HG02885 (cell line): ENCODE data around the gene DDX20.

ENCODE experiments used
- ATAC-seq: cut with Tn5 transposase; IDR thresholded peaks from one replicate; pipeline ENCODE4 v1.9.1; 2021; ENCODE audit warnings: mild to moderate bottlenecking; ENCODE audit not compliant: unreplicated experiment, poor library complexity

Gene DDX20, protein sequence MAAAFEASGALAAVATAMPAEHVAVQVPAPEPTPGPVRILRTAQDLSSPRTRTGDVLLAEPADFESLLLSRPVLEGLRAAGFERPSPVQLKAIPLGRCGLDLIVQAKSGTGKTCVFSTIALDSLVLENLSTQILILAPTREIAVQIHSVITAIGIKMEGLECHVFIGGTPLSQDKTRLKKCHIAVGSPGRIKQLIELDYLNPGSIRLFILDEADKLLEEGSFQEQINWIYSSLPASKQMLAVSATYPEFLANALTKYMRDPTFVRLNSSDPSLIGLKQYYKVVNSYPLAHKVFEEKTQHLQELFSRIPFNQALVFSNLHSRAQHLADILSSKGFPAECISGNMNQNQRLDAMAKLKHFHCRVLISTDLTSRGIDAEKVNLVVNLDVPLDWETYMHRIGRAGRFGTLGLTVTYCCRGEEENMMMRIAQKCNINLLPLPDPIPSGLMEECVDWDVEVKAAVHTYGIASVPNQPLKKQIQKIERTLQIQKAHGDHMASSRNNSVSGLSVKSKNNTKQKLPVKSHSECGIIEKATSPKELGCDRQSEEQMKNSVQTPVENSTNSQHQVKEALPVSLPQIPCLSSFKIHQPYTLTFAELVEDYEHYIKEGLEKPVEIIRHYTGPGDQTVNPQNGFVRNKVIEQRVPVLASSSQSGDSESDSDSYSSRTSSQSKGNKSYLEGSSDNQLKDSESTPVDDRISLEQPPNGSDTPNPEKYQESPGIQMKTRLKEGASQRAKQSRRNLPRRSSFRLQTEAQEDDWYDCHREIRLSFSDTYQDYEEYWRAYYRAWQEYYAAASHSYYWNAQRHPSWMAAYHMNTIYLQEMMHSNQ

DNA sequence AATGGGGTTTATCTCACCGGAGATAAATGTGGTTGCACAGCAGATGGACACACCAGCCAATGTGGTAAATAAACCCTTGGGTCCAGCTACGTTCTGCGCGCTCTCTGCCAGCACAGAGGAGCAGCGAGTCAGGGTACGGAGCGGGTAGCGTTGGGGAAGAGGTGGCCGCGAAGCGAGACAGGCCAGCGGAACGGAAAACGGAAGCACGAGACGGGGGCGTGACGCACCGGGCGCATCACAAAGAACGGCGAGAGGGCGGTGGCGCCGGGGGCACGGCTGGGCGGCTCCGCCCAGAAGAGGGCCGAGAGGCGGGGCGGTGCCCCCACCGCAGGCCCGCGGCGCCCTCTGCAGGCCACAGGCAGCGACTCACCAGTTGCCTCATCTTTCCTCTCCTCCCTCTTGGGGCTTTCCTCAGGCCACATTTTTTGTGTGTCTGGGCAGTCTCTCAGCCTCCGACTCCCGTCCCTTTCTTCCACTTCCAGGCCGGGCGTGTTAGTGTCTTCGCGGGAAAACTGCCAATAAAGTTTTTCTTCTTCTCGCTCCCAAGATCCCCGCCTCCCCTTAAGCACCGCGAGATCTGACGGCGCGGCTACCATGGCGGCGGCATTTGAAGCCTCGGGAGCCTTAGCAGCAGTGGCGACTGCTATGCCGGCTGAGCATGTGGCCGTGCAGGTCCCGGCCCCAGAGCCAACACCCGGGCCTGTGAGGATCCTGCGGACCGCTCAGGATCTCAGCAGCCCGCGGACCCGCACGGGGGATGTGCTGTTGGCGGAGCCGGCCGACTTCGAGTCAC is at the start of gene DDX20:
Gene DDX20, plus strand, starts transcription at position 571 of the 793 bp plus-strand sequence. Its CDS starts 24 bp downstream, at position 595.
- peak; percentile 91 for ATAC-seq

DNA sequence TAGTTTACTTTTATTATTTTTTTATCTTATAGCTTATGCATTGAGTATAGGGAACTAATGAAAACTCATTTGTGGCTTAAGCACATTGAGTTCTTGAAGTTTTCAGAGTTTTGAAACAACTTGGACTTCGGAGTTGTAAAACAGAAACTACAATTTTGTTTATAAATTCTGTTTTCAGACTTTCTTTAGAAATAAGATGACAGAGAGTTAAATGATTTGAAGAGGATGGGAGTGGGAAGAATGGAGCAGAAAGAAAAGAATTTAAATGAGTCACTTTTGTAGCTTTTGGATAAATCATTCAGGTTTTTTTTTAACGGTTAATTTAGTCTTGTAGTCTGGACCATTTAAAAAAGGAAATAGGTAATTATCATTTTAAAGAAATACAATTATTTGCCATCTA is 48.8 kb upstream of the DDX20 start:
- no peak for ATAC-seq

DNA sequence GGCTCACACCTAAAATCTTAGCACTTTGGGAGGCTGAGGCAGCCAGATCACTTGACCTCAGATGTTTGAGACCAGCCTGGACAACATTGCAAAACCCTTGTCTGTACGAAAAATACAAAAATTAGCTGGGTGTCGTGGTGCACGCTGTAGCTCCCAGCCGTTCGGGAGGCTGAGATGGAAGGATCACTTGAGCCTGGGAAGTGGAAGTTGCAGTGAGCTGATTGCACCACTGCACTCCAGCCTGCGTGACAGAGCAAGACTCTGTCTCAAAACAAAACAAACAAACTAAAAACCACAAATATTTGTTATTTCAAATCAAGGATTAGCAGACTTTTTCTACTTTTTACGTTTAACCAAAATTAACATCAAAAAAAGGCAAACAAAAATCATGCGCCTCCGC is 47.8 kb upstream of the DDX20 start:
- no peak for ATAC-seq

DNA sequence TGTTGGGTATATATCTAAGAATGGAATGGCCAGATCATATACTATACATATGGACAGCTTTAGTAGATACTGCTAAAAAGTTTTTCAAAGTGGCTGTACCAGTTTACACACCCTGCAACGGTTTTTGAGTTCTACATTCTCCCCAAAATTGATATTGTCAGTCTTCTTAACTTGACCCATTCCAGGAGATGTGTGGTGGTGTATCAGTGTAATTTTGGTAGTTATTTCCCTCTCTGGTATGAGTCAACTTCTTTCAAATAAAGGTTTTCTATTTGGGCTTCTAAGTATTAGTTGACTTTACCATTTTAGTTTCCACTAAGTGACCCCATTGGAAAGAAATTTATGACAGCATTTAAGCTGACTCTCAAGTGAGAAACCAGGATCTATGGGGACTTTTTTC is 45.7 kb upstream of the DDX20 start:
- no peak for ATAC-seq

GRCh38 chr1:111716333-111716732 is 39.4 kb upstream of the DDX20 start:
- no peak for ATAC-seq

DNA sequence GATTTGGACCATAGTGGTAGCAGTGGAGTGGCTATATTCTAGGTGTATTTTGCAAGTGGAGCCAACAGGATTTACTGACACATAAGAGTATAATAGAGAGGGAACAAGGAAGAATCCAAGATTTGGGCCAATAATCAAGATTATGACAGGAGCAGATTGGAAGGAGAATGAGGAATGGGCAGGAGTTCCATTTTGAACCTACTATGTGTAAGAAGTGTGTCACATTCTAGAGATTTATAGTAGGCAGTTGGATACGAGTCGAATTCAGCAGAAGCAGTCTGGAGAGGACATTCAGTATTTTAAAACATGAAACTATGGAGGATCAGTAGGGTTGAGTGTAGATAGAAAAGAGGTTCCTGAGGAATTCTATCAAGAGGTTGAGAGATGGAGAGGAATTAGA is 38.3 kb upstream of the DDX20 start:
- no peak for ATAC-seq

- ATAC-seq, result no peak
These were observed 36.6 kb upstream of the DDX20 start for GRCh38 chr1:111719135-111719534.

DNA sequence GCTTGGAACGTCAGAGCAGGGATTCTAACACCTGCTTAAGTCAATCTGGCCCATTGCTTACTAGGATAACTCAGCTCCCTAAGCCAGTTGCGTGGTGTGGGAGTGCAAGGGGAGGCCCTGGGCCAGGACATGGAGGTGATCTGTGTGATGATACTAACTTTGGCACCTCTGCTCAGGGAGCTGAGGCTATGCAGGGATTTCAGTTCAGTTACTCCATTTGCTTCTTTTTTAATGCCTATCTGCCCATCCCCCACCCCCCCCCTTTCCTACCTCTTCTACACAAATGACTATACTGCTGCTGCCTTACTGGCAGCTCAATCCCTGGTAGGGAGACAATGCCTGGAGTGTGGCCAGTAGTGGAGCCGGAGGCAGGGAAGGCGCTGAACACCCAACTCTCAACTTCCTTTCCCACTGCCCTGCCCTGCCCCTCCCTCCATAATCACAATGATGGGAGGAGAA is 36.0 kb upstream of the DDX20 start:
- no peak for ATAC-seq

- ATAC-seq, result no peak
These were observed 35.3 kb upstream of the DDX20 start for GRCh38 chr1:111720274-111720976.

DNA sequence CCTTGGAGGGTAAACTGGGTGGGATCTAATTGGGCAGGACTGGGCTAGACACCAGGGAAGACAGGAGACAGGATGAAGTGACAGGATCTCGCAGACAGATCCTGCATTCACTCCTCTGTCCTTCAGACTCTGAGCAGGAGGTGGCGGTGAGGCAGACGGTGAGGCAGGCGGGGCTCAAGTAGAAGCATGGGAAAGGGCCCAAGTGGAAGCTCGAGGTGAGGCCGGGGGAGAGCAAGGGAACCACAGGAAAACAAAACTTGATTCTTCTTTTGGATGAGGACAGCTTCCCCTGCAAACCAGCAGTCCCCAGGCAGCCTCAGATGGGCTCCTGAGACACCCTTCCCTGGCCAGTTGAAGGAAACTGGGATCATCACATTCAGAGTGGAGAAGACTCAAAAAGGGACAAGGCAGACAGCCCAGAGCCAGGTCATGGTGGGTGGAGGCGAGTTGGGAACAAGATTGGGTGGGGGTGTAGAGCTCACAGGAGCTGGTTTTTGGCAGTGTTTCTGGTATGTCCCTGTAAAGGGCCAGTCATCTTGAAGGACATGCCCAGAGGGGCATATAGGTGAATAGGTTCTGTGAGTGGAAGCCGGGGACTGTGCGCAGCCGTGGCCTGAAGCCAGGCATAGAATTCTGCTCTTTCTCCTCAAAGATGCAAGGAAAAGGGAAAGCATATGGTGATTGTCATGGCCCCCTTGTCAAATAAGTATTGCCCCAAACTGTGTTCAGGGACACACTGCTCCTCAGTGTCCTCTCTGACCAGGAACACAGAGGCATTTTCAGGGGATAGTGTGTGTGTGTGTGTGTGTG is 34.5 kb upstream of the DDX20 start:
- no peak for ATAC-seq

- ATAC-seq, result no peak
These were observed 32.5 kb upstream of the DDX20 start for GRCh38 chr1:111723091-111723806.

DNA sequence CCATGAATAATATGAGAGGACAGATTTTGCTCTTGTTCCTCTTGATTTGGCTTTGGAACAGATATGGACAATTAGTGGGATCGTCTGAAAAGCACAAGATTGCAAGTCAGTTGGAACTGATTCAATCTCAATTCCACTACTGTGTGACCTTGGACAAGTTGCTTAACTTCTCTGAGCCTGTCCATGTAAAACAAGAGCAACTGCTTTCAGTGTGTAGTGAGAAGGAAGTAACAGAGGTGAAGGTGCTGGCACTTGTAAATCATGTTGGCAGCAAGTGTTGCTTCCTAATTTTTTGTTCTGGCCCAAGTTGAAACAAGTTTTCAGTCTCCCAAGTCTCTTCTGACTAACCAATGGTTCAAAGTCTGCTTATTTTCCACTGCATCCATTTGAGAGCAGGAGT is 31.8 kb upstream of the DDX20 start:
- ATAC-seq, result no peak

DNA sequence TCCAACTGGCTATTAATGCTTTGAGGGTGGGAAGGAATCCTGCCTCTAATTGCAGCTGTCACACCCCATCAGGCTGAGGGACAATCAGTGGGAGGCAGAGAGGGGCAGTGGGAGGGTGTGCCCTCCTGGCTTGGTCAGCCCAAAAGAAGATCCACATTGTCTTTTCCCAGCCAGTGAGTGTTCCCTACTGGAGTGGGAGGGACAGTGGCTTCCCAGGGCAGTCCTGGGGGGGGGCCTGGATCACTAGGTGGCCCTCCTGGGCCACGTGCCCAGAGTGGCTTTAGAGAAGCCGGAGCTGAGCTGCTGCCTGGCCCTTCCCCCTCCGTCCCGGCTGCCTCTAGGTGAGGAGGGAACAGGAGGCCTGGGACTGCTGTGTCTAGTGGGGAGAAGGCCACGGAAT is 30.5 kb upstream of the DDX20 start:
- no peak for ATAC-seq

DNA sequence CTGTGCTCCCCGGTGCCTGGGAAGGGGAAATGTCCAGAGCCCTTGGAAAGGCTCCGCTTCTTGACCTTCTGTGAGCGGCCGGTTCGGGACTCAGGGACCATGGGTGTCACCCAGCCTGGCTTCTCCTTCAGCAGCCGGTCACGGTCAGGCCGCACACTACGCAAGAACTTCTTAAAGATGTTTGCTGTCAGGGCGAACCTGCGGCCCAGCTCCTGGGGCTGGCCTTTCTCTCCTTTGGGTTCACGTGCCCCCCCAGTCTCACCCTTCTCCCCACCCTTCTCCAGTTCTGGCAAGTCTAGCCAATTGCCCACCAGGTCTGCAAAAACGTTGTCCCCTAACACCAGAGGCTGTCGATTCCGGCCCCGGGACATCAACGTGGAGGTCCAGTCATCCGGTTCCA is 28.6 kb upstream of the DDX20 start:
- ATAC-seq, result no peak

- ATAC-seq, result no peak
These were observed 26.3 kb upstream of the DDX20 start for GRCh38 chr1:111729271-111729921.

- ATAC-seq, result no peak
These were observed 25.6 kb upstream of the DDX20 start for GRCh38 chr1:111729946-111730681.

DNA sequence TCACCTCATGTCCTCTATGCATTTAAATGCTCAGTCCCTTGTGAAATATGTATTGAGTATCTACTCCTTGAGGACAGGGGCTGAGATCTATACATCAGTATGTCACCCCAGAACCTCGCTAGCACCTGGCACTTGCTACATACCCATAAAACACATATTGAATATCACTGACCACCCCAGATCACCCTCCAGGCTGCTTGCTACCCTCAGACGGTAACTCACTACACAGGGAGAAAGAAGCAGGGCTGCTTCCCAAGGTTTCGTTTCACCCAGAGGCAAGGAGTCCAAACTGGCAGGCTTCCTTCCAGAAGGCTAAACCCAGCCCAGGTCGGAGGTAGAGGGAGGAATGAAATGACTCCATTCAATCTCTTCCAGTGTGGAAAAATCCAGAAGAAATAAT is 25.0 kb upstream of the DDX20 start:
- ATAC-seq, result no peak
